Peyer's patch (tissue), 4 donors: ENCODE results near the gene BCL2L11. TPM values are rescaled to one million over a fixed set of nuclear protein-coding genes. Genes with fewer than 3 reads are reported as not detected.

Experiments used
- DNase-seq, 3 donors: peaks; one replicate each; pipeline ENCODE4 v3.0.0-alpha.2; 2017 to 2019
- H3K27ac ChIP-seq, 4 donors: fragments of 200-600 bp; sonication (generic); one replicate each; pipeline ENCODE4 v1.5.1; 2016 to 2019
- H3K27me3 ChIP-seq, 2 donors: fragments of 200-600 bp; sonication (generic); one replicate each; pipeline ENCODE4 v1.5.1; 2019
- H3K36me3 ChIP-seq, 3 donors: fragments of 200-600 bp; sonication (generic); one replicate each; pipeline ENCODE4 v1.5.1; 2016 to 2019
- H3K4me1 ChIP-seq, 4 donors: fragments of 200-600 bp; sonication (generic); one replicate each; pipeline ENCODE4 v1.5.1; 2016 to 2019
- H3K4me3 ChIP-seq, 4 donors: fragments of 200-600 bp; sonication (generic); 1 replicate in 3 of 4; 2 replicates in 1 of 4; pipeline ENCODE4 v1.5.1; 2016 to 2019; ENCODE audit warnings: mild to moderate bottlenecking in 1 of 4
- H3K9me3 ChIP-seq, 4 donors: fragments of 200-600 bp; sonication (generic); one replicate each; pipeline ENCODE4 v1.5.1; 2016 to 2019; ENCODE audit warnings: mild to moderate bottlenecking in 1 of 4
- POLR2A ChIP-seq, 2 donors: fragments of 450-650 bp; IDR thresholded peaks; one replicate each; pipeline ENCODE4 v1.5.1; 2017; ENCODE audit warnings: antibody characterized with exemption in 2 of 2, mild to moderate bottlenecking in 2 of 2, moderate library complexity in 2 of 2
- total RNA-seq, 4 donors: library from RNA; depleted of rRNA; stranded (reverse); fragments of >200 nt; gene quantifications; one replicate each; pipeline ENCODE4 v1.1.0, GENCODE V29; 2016
- TF ChIP-seq, protein P1 (sequence below), 6 experiments: fragments of 450-650 bp in 4 of 6; fragments of 200-600 bp in 2 of 6; sonication (generic) in 1 of 6; IDR thresholded peaks; one replicate each; pipeline ENCODE4 v1.5.1; 2017 to 2019; ENCODE audit warnings: antibody characterized with exemption in 6 of 6, mild to moderate bottlenecking in 3 of 6, moderate library complexity in 1 of 6

BCL2L11 gene
- total RNA-seq, 4 donors from 2014 or later: 35.9 to 98.1 (median 62.2) TPM

DNA sequence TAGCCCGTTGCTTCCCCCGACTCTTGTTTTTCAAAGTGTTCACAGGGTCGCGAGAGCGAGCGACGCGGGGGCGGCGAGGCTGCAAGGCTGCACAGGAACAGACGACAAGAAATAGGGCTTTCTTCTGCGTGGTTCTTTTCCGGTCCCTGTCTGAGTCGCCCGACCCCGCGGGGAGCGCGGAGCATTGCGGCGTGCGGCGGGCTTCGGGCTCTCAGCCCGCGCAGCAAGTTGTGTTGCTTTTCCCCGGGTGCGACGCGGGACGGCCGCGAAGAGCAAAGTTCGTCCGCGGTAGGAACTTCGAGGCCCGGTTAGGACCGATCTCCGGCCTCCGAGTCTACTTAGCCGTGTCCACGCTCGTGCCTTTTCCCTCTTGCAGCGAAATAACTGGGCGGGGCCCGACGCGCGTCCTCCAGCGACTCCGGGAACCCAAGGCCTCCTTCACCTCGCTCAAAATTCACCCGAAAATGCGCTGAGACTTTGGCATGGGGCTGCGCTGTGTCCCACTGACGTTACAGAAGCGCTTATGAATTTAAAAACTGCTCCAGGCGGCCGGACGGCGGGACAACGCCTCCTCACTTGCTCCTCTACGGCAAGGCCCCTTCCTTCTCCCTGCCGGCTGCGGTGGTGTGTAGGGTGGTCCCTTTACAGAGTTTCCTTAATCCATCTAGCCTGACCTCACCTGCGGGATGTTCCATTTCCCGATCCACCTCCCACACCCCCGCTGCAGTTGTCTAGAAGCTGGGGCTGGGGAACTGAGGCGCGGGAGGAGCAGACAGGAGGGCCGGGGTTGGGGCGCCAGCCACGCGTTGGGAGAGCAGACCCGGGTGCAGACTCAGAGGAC lies 1.5 kb upstream of the BCL2L11 start:
- TF ChIP-seq, protein P1, sequence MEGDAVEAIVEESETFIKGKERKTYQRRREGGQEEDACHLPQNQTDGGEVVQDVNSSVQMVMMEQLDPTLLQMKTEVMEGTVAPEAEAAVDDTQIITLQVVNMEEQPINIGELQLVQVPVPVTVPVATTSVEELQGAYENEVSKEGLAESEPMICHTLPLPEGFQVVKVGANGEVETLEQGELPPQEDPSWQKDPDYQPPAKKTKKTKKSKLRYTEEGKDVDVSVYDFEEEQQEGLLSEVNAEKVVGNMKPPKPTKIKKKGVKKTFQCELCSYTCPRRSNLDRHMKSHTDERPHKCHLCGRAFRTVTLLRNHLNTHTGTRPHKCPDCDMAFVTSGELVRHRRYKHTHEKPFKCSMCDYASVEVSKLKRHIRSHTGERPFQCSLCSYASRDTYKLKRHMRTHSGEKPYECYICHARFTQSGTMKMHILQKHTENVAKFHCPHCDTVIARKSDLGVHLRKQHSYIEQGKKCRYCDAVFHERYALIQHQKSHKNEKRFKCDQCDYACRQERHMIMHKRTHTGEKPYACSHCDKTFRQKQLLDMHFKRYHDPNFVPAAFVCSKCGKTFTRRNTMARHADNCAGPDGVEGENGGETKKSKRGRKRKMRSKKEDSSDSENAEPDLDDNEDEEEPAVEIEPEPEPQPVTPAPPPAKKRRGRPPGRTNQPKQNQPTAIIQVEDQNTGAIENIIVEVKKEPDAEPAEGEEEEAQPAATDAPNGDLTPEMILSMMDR (IDR thresholded peaks at IDR 0.05): no peak
- no peak for TF ChIP-seq POLR2A (IDR thresholded peaks at IDR 0.05)
- peak; percentile 40 to 72 (median 72) for DNase-seq
- H3K27me3 ChIP-seq: peaks cover 0 to 4% of the 10 kb centered on the region in 2 donors

DNA sequence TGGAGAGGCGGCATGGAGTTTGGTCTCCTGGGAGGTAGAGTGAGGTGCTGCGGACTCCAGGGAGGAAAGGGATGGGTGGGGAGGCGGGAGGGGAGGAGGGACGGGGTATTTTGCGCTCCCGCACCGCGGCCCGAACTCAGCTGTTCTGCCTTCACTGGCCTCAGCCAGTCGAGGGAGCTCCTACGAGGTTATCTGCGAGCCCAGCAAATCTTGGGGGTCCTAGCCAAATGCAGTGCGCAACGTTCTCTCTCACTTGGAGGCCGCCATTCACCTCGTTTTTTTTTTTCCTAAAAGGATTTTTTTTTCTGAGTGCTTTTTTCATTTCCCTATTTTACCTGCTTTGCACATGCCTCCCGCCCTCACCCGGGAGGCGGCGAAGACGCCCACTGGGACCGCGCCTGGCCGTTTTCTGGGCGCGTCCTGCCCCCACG lies 877 bp upstream of the BCL2L11 start:
- no peak for TF ChIP-seq POLR2A (IDR thresholded peaks at IDR 0.05)
- TF ChIP-seq, protein P1 (IDR thresholded peaks at IDR 0.05): no peak
- H3K27ac ChIP-seq: peak overlapping the region; percentile 33 to 93 (median 90)
- H3K9me3 ChIP-seq: no peaks in the 10 kb centered on the region
- peaks cover 10 to 46% (median 31%) of the 10 kb centered on the region in 4 donors for H3K4me1 ChIP-seq
- H3K36me3 ChIP-seq: peaks cover 0 to 13% (median 0%) of the 10 kb centered on the region in 3 donors
- peaks cover 0 to 4% of the 10 kb centered on the region in 2 donors for H3K27me3 ChIP-seq
- H3K4me3 ChIP-seq: peak overlapping the region; percentile 67 to 92 (median 76)
- peak in 2 of 3 donors; percentile 34 to 52 for DNase-seq

More for the DNA sequence above, 1.5 kb upstream of the BCL2L11 start:
- no peaks in the 10 kb centered on the region for H3K9me3 ChIP-seq
- peak overlapping the region in 1 of 4 donors; percentile 44 for H3K27ac ChIP-seq
- peaks cover 0 to 7% (median 0%) of the 10 kb centered on the region in 3 donors for H3K36me3 ChIP-seq
- peaks cover 10 to 44% (median 31%) of the 10 kb centered on the region in 4 donors for H3K4me1 ChIP-seq
- peak overlapping the region; percentile 67 to 92 (median 76) for H3K4me3 ChIP-seq

DNA sequence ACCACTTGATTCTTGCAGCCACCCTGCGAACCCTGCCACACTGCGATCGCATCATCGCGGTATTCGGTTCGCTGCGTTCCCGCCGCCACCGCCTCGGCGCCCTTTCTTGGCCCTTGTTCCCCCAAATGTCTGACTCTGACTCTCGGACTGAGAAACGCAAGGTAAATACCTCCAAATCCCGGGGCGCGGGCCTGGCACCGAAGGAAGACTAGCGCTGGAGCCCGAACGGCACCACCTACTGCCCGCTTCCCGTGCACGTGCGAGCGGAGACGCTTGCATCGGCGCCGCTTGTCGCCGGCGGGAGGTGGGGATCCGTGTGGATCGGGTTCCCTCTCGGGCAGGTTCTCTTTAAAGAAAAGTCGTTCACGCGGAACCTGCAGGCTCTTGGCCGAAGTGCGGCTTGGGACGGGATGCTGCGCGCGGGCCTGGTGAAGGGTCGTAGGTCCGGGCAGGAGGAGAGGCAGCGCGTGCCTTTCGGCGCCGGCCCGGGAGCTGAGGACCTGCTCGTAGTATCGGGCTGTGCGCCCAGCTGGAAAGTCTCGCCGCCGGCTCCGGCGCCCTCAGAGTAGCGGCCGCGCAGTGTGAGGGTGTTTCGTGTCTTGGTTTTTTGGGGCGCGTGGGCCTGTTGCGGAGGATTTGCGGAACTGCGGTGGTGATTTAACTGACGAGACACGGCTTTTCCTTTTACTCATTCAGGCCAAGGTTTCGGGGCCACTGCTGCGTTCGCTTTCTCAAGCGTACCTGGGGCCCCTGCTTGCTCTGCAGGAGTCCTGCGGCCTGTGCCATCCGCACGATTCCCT lies 514 bp downstream of the BCL2L11 start:
- Histone ChIP-seq H3K4me3 (peak overlapping the region; percentile 67 to 92 (median 76)), H3K36me3 (peaks cover 0 to 27% (median 0%) of the 10 kb centered on the region in 3 donors), H3K27me3 (peaks cover 0 to 4% of the 10 kb centered on the region in 2 donors), H3K4me1 (peaks cover 10 to 48% (median 31%) of the 10 kb centered on the region in 4 donors), H3K9me3 (no peaks in the 10 kb centered on the region), H3K27ac (peak overlapping the region; percentile 71 to 93 (median 90))
- TF ChIP-seq POLR2A (IDR thresholded peaks at IDR 0.05): no peak
- TF ChIP-seq, protein P1 (IDR thresholded peaks at IDR 0.05): peak in 1 of 6 experiments; percentile 3
- DNase-seq: peak; percentile 51 to 77 (median 75)

DNA sequence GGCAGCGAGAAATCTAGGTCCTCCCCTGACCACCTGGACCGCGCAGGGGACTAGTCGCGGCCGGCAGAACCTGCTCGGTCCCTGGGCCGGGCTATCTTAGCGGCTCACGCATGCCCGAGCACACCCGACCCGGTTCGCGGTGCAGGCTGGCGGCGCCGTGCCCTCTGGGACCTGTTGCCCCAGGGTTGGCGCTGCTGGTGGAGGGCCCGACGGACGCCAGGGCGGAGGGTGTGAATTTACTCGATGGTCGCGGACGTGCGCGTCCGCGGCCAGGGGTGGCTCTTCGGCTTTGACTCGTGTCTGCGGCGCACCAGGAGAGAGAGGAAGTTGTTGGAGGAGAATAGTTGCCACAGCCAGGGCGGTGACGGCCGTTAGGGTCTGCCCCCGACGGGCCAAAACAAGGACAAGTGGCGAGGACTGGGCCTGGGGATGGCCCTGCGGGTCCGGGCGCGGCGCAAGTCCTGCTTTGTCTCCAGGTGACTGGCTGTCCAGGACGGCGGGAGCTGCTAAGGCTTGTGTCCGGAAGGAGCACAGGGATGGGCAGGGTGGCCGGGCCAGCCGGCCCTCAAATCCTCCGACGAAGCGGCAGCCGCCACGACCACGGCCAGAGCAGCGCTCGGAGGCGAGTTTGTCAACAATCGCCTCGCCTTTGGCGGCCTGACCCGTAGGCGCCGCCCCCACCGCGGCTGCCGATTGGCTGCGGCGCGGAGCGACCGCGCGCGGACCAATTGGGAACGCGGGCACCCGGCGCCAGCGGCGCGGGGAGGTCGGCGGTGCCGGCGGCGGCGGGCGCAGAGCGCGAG lies 1.3 kb downstream of the BCL2L11 start:
- H3K27ac ChIP-seq: peak overlapping the region; percentile 71 to 93 (median 90)
- H3K36me3 ChIP-seq: peaks cover 0 to 27% (median 0%) of the 10 kb centered on the region in 3 donors
- peaks cover 10 to 44% (median 29%) of the 10 kb centered on the region in 4 donors for H3K4me1 ChIP-seq
- DNase-seq: peak; percentile 81 to 95 (median 94)
- no peaks in the 10 kb centered on the region for H3K9me3 ChIP-seq
- peak; percentile 76 to 79 for TF ChIP-seq POLR2A (IDR thresholded peaks at IDR 0.05)
- TF ChIP-seq, protein P1 (IDR thresholded peaks at IDR 0.05): no peak
- H3K4me3 ChIP-seq: peak overlapping the region; percentile 67 to 92 (median 76)
- H3K27me3 ChIP-seq: peaks cover 0 to 4% of the 10 kb centered on the region in 2 donors
